WI38 (cell line): Measurements from ENCODE around the gene RRP1.

Experiments
- H3K4me3 ChIP-seq: 2 replicates; pipeline ENCODE4 v1.5.1; 2011; ENCODE audit warnings: low read depth, mild to moderate bottlenecking, control low read depth, low read length
- CTCF ChIP-seq: IDR thresholded peaks from 2 replicates; pipeline ENCODE4 v1.5.1; 2012; ENCODE audit warnings: low read depth, mild to moderate bottlenecking, control low read depth, low read length

The RRP1 gene

DNA sequence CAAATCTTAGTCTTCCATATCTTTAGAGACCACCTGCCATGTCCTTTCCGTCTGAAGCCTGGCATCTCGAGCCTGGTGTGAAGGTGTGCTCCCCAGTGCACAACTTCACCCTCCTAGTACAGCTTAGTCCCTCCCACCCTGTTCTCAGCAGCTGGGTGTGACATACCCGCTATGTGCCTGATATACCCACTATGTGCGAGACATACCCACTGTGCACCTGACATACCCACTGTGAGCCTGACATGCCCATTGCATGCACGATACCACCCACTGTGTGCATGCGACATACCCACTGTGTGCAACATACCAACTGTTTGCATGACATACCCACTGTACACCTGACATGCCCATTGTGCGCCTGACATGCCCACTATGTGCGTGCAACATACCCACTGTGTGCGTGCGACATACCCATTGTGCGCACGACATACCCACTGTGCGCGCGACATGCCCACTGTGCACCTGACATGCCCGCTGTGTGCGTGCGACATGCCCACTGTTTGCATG is 3.0 kb upstream of the RRP1 start:
- TF ChIP-seq CTCF = no peak
- no peak overlapping the region for H3K4me3 ChIP-seq

- no peak for TF ChIP-seq CTCF
- H3K4me3 ChIP-seq = no peak overlapping the region
These were observed 2.5 kb upstream of the RRP1 start for GRCh38 chr21:43786807-43787440.

- no peak for TF ChIP-seq CTCF
- H3K4me3 ChIP-seq = peak overlapping the region; percentile 85
These were observed 690 bp downstream of the RRP1 start for GRCh38 chr21:43790010-43790524.

GRCh38 chr21:43792406-43792805 is 3.0 kb downstream of the RRP1 start:
- TF ChIP-seq CTCF = no peak
- no peak overlapping the region for H3K4me3 ChIP-seq

DNA sequence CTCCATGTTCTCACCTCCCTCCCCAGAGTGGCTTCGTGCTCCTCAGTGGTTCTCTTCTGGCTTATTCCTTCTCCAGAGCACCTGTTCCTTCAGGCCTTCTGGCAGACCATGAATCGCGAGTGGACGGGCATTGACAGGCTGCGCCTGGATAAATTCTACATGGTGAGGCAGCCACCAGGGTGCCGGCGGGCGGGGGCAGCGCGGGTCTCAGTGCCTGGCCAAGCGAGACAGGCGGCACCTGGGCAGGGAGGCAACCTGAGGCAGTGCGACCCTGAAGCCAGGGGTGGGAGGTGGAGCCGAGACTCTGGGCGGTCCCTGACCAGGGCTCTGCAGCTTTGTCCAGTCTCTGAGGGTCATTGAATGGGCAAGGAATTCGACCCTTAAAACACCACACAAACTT is 3.9 kb downstream of the RRP1 start:
- no peak for TF ChIP-seq CTCF
- H3K4me3 ChIP-seq = no peak overlapping the region

DNA sequence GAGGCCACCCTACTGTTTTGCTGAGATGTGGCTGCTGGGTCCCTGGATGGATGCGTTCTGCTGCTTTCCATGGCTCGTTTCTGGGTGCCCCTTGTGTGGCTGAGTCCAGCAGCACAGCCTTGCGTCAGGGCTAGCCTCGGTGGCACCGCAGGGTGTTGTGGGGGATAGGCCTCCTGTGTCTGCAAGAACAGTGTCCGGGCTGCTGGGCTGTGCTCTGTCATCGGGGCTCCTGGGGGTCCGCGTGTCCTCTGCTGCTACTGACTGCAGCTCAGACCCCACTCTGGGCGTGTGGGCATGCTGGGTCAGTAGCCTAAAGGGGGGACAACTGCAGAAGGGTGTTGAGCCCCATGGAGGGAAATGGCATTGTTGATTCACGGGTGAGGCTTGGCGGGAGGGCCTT is 4.9 kb downstream of the RRP1 start:
- no peak overlapping the region for H3K4me3 ChIP-seq
- no peak for TF ChIP-seq CTCF

DNA sequence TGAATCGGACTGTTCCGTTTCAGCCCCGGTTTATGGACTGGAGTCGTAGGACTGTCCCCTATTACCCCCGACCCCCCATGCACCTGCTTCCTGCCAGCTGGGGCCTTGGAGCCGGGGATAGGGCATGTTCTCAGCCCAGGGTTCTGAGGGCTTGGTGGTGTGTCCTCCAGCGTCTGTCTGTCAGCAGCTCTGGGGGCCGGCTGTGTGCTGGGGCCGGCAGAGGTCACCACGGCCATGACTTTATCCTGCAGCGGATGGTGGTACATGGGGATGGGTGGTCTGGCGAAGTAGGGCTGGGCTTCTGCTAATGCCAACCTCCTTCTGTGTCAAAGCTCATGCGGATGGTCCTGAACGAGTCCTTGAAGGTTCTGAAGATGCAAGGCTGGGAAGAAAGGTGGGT is 5.5 kb downstream of the RRP1 start:
- no peak for TF ChIP-seq CTCF
- no peak overlapping the region for H3K4me3 ChIP-seq
